Nephron progenitor cell (in vitro differentiated cells): Measurements from ENCODE around the gene ATP5F1A.
"Not testable (repeated sequence)": the region's sequence is repeated elsewhere in the genome, so short reads cannot be mapped to it uniquely, and the experiment has no call there.

ENCODE experiments used
- DNase-seq: peaks from one replicate; pipeline ENCODE4 v3.0.0; 2021
- H3K27ac Mint-ChIP-seq: 2 replicates; pipeline ENCODE4 v1.8.0; 2021; ENCODE audit warnings: mild to moderate bottlenecking, moderate library complexity, mixed read lengths
- H3K27me3 Mint-ChIP-seq: 2 replicates; pipeline ENCODE4 v1.8.0; 2021; ENCODE audit warnings: mild to moderate bottlenecking, low read depth, mixed read lengths; ENCODE audit not compliant: poor library complexity
- H3K36me3 Mint-ChIP-seq: 2 replicates; pipeline ENCODE4 v1.8.0; 2021; ENCODE audit warnings: low read depth, mixed read lengths
- H3K4me1 Mint-ChIP-seq: 2 replicates; pipeline ENCODE4 v1.8.0; 2021; ENCODE audit warnings: mixed read lengths
- H3K4me3 Mint-ChIP-seq: 2 replicates; pipeline ENCODE4 v1.8.0; 2021; ENCODE audit warnings: mild to moderate bottlenecking, moderate library complexity, mixed read lengths
- H3K9me3 Mint-ChIP-seq: 2 replicates; pipeline ENCODE4 v1.8.0; 2021; ENCODE audit warnings: mild to moderate bottlenecking, moderate library complexity, mixed read lengths
- CTCF ChIP-seq: fragments of 200-600 bp; sonication (generic); IDR thresholded peaks from 2 replicates; pipeline ENCODE4 v1.5.0; 2021; ENCODE audit warnings: antibody characterized with exemption

The ATP5F1A gene

GRCh38 chr18:46054956-46055837 is 42.9 kb downstream of the ATP5F1A start:
- Mint-ChIP-seq H3K27ac (no peak overlapping the region), H3K4me1 (peaks cover 5% of the 10 kb centered on the region), H3K27me3 (peaks cover 4% of the 10 kb centered on the region), H3K9me3 (no peaks in the 10 kb centered on the region), H3K4me3 (no peak overlapping the region), H3K36me3 (no peaks in the 10 kb centered on the region)
- no peak for TF ChIP-seq CTCF
- no peak for DNase-seq

- DNase-seq: no peak
- Mint-ChIP-seq H3K4me1 (peaks cover 5% of the 10 kb centered on the region), H3K4me3 (no peak overlapping the region), H3K27ac (no peak overlapping the region), H3K27me3 (peaks cover 4% of the 10 kb centered on the region), H3K9me3 (no peaks in the 10 kb centered on the region), H3K36me3 (no peaks in the 10 kb centered on the region)
- TF ChIP-seq CTCF: no peak
Measured at GRCh38 chr18:46053368-46054095, 44.6 kb downstream of the ATP5F1A start.

GRCh38 chr18:46051731-46052461 is 46.2 kb downstream of the ATP5F1A start:
- Mint-ChIP-seq H3K27me3 (peaks cover 4% of the 10 kb centered on the region), H3K36me3 (no peaks in the 10 kb centered on the region), H3K27ac (no peak overlapping the region), H3K4me3 (no peak overlapping the region), H3K9me3 (no peaks in the 10 kb centered on the region), H3K4me1 (peaks cover 5% of the 10 kb centered on the region)
- DNase-seq: no peak
- no peak for TF ChIP-seq CTCF

GRCh38 chr18:46050268-46050667 is 47.8 kb downstream of the ATP5F1A start:
- peaks cover 7% of the 10 kb centered on the region for H3K27me3 Mint-ChIP-seq

GRCh38 chr18:46048641-46049040 is 49.5 kb downstream of the ATP5F1A start:
- DNase-seq: no peak
- no peak overlapping the region for H3K27ac Mint-ChIP-seq
- peaks cover 5% of the 10 kb centered on the region for H3K4me1 Mint-ChIP-seq
- H3K4me3 Mint-ChIP-seq: no peak overlapping the region
- no peak for TF ChIP-seq CTCF
- H3K27me3 Mint-ChIP-seq: peaks cover 4% of the 10 kb centered on the region
- H3K36me3 Mint-ChIP-seq: no peaks in the 10 kb centered on the region
- peaks cover 5% of the 10 kb centered on the region for H3K9me3 Mint-ChIP-seq

More at GRCh38 chr18:46050268-46050667, 47.8 kb downstream of the ATP5F1A start:
- TF ChIP-seq CTCF: no peak
- Mint-ChIP-seq H3K36me3 (no peaks in the 10 kb centered on the region), H3K27ac (no peak overlapping the region), H3K4me3 (no peak overlapping the region), H3K4me1 (peaks cover 5% of the 10 kb centered on the region), H3K9me3 (no peaks in the 10 kb centered on the region)
- no peak for DNase-seq

GRCh38 chr18:46047369-46047768 is 50.7 kb downstream of the ATP5F1A start:
- not testable (repeated sequence) for H3K4me3 Mint-ChIP-seq, H3K36me3 Mint-ChIP-seq, H3K9me3 Mint-ChIP-seq, H3K27ac Mint-ChIP-seq, H3K27me3 Mint-ChIP-seq, DNase-seq, H3K4me1 Mint-ChIP-seq
